Limb (tissue), 2 donors: Measurements from ENCODE around the gene CNTNAP5.

ENCODE experiments used
- DNase-seq, 2 donors: peaks; one replicate each; pipeline ENCODE4 v3.0.0-alpha.2; 2016; ENCODE audit errors: extremely low spot score in 2 of 2

Gene CNTNAP5

GRCh38 chr2:124053796-124054195 is 28.7 kb downstream of the CNTNAP5 start:
- DNase-seq = no peak

- DNase-seq = no peak
Observed at GRCh38 chr2:124063596-124063995, 38.5 kb downstream of the CNTNAP5 start.

GRCh38 chr2:124065636-124066035 is 40.5 kb downstream of the CNTNAP5 start:
- no peak for DNase-seq

GRCh38 chr2:124066776-124067175 is 41.7 kb downstream of the CNTNAP5 start:
- no peak for DNase-seq

GRCh38 chr2:124079045-124079444 is 54.0 kb downstream of the CNTNAP5 start:
- DNase-seq = no peak

- no peak for DNase-seq
Observed at GRCh38 chr2:124080281-124081153, 55.4 kb downstream of the CNTNAP5 start.

- no peak for DNase-seq
Observed at GRCh38 chr2:124081154-124081716, 56.1 kb downstream of the CNTNAP5 start.

- no peak for DNase-seq
Observed at GRCh38 chr2:124088616-124089015, 63.5 kb downstream of the CNTNAP5 start.

GRCh38 chr2:124091721-124092120 is 66.6 kb downstream of the CNTNAP5 start:
- DNase-seq = no peak

GRCh38 chr2:124092651-124093050 is 67.6 kb downstream of the CNTNAP5 start:
- DNase-seq = no peak

- DNase-seq = no peak
Observed at GRCh38 chr2:124104914-124105313, 79.8 kb downstream of the CNTNAP5 start.

- no peak for DNase-seq
Observed at GRCh38 chr2:124112206-124112605, 87.1 kb downstream of the CNTNAP5 start.

GRCh38 chr2:124112966-124113365 is 87.9 kb downstream of the CNTNAP5 start:
- DNase-seq = no peak

GRCh38 chr2:124120246-124120645 is 95.2 kb downstream of the CNTNAP5 start:
- no peak for DNase-seq

GRCh38 chr2:124121106-124121505 is 96.0 kb downstream of the CNTNAP5 start:
- DNase-seq = no peak

GRCh38 chr2:124121760-124122275 is 96.7 kb downstream of the CNTNAP5 start:
- DNase-seq = no peak

- DNase-seq = no peak
Observed at GRCh38 chr2:124122340-124122739, 97.3 kb downstream of the CNTNAP5 start.

- DNase-seq = no peak
Observed at GRCh38 chr2:124131276-124131675, 106.2 kb downstream of the CNTNAP5 start.

- no peak for DNase-seq
Observed at GRCh38 chr2:124136110-124136509, 111.0 kb downstream of the CNTNAP5 start.

GRCh38 chr2:124138076-124138475 is 113.0 kb downstream of the CNTNAP5 start:
- no peak for DNase-seq

- DNase-seq = no peak
Observed at GRCh38 chr2:124145982-124146381, 120.9 kb downstream of the CNTNAP5 start.

GRCh38 chr2:124147552-124147951 is 122.5 kb downstream of the CNTNAP5 start:
- no peak for DNase-seq

GRCh38 chr2:124149571-124149970 is 124.5 kb downstream of the CNTNAP5 start:
- peak in 1 of 2 donors; percentile 9 for DNase-seq
